H1 (cell line): Measurements from ENCODE around the gene CDK5RAP2. TPM values are rescaled to one million over a fixed set of nuclear protein-coding genes. Genes with fewer than 3 reads are reported as not detected.

Source experiments
- CTCF ChIA-PET: fragments of 300-600 bp; sonication (Branson Sonifier 250); formaldehyde crosslinking; loops from one replicate; lab custom pipeline; 2021; ENCODE audit not compliant: partially characterized antibody; lab: Charles Lee
- POLR2A ChIA-PET: fragments of 300-600 bp; sonication (Branson Sonifier 250); formaldehyde crosslinking; loops from one replicate; lab custom pipeline; 2021; ENCODE audit warnings: inconsistent platforms; ENCODE audit not compliant: partially characterized antibody; lab: Charles Lee
- DNase-seq, 2 experiments: peaks; one replicate each; pipeline versions ENCODE4 v3.0.0 to v3.0.0-alpha.2; 2010 to 2022; ENCODE audit warnings: low spot score in 2 of 2, low read depth in 1 of 2, mixed read lengths in 1 of 2
- FAIRE-seq: peaks from 2 replicates; lab custom pipeline; 2011; peaks lifted over from hg19 to GRCh38; lab: Jason Lieb, UNC
- H2AFZ ChIP-seq: 2 replicates; pipeline ENCODE4 v1.8.1; 2012; ENCODE audit warnings: low read length, inconsistent platforms
- H2AK5ac ChIP-seq: 2 replicates; pipeline ENCODE4 v1.6.1; 2013; ENCODE audit warnings: low read depth, low read length
- H2BK120ac ChIP-seq: replicated peaks from 2 replicates; pipeline ENCODE3; 2013; ENCODE audit warnings: low read depth, low read length, inconsistent platforms
- H2BK12ac ChIP-seq: 2 replicates; pipeline ENCODE4 v1.6.1; 2013; ENCODE audit warnings: low read depth, low read length
- H2BK15ac ChIP-seq: 2 replicates; pipeline ENCODE4 v1.6.1; 2013; ENCODE audit warnings: low read length
- H2BK20ac ChIP-seq: 2 replicates; pipeline ENCODE4 v1.6.1; 2013; ENCODE audit warnings: low read length
- H2BK5ac ChIP-seq: 2 replicates; pipeline ENCODE4 v1.6.1; 2013; ENCODE audit warnings: low read depth, low read length
- H3K14ac ChIP-seq: 2 replicates; pipeline ENCODE4 v1.6.1; 2013; ENCODE audit warnings: inconsistent platforms; ENCODE audit not compliant: insufficient read length
- H3K18ac ChIP-seq: 2 replicates; pipeline ENCODE4 v1.6.1; 2013; ENCODE audit warnings: low read length; ENCODE audit errors: extremely low read depth
- H3K23ac ChIP-seq: 2 replicates; pipeline ENCODE4 v1.6.1; 2013; ENCODE audit warnings: inconsistent platforms; ENCODE audit not compliant: insufficient read length
- H3K23me2 ChIP-seq: 2 replicates; pipeline ENCODE4 v1.6.1; 2013; ENCODE audit warnings: low read depth, low read length
- H3K27ac ChIP-seq: 2 replicates; pipeline ENCODE4 v1.6.1; 2011; ENCODE audit warnings: low read depth, low read length, inconsistent platforms
- H3K27me3 ChIP-seq, 4 experiments: replicated peaks in 1 of 4; 1 replicate in 1 of 4; 2 replicates in 3 of 4; pipeline versions ENCODE4 v1.6.1 to v1.8.1; 2011 to 2013; ENCODE audit warnings: low read length in 3 of 4, mild to moderate bottlenecking in 3 of 4, inconsistent platforms in 2 of 4, mixed read lengths in 2 of 4, moderate library complexity in 1 of 4; ENCODE audit not compliant: control insufficient read depth in 3 of 4, insufficient read depth in 3 of 4; ENCODE audit errors: extremely low read depth in 1 of 4
- H3K36me3 ChIP-seq, 4 experiments: 2 replicates each; pipeline versions ENCODE4 v1.6.1 to v1.8.1; 2011 to 2013; ENCODE audit warnings: mild to moderate bottlenecking in 4 of 4, low read length in 3 of 4, moderate library complexity in 2 of 4, control low read depth in 1 of 4, inconsistent platforms in 1 of 4; ENCODE audit not compliant: insufficient read depth in 4 of 4, control insufficient read depth in 2 of 4
- H3K4ac ChIP-seq: replicated peaks from 2 replicates; pipeline ENCODE3; 2013; ENCODE audit warnings: low read length, low read depth, mixed read lengths, inconsistent platforms; ENCODE audit not compliant: insufficient read length
- H3K4me1 ChIP-seq, 4 experiments: replicated peaks in 1 of 4; 1 replicate in 1 of 4; 2 replicates in 3 of 4; pipeline versions ENCODE4 v1.6.1 to v1.8.1; 2011 to 2013; ENCODE audit warnings: low read length in 3 of 4, inconsistent platforms in 2 of 4, mixed read lengths in 1 of 4; ENCODE audit not compliant: insufficient read depth in 4 of 4, control insufficient read depth in 3 of 4
- H3K4me2 ChIP-seq, 2 experiments: 2 replicates each; pipeline versions ENCODE4 v1.6.1 to v1.8.1; 2011 to 2013; ENCODE audit warnings: low read depth in 2 of 2, low read length in 2 of 2, control low read depth in 1 of 2, inconsistent platforms in 1 of 2, mild to moderate bottlenecking in 1 of 2; ENCODE audit not compliant: insufficient read depth in 1 of 2
- H3K4me3 ChIP-seq, 4 experiments: fragments of 200-600, 300-600 bp in 1 of 4; sonication (generic), shearing (Covaris generic), sonication (Bioruptor Twin) in 1 of 4; 2 replicates each; pipeline versions ENCODE4 v1.5.1 to v1.8.1; 2011 to 2016; ENCODE audit warnings: low read length in 4 of 4, low read depth in 3 of 4, control low read depth in 2 of 4, inconsistent platforms in 2 of 4, mild to moderate bottlenecking in 2 of 4, mixed read lengths in 1 of 4, moderate library complexity in 1 of 4; ENCODE audit not compliant: insufficient read depth in 2 of 4; ENCODE audit errors: extremely low read depth in 1 of 4
- H3K56ac ChIP-seq: replicated peaks from 2 replicates; pipeline ENCODE3; 2013; ENCODE audit warnings: low read depth, mild to moderate bottlenecking, mixed read lengths, low read length, inconsistent platforms; ENCODE audit not compliant: insufficient read length
- H3K79me1 ChIP-seq: 2 replicates; pipeline ENCODE4 v1.6.1; 2013; ENCODE audit warnings: low read depth, low read length, control low read depth
- H3K79me2 ChIP-seq, 2 experiments: 2 replicates each; pipeline versions ENCODE4 v1.6.1 to v1.8.1; 2012 to 2013; ENCODE audit warnings: low read length in 2 of 2, mild to moderate bottlenecking in 2 of 2, inconsistent platforms in 1 of 2; ENCODE audit not compliant: insufficient read depth in 2 of 2, control insufficient read depth in 1 of 2
- H3K9ac ChIP-seq, 4 experiments: replicated peaks in 1 of 4; 1 replicate in 1 of 4; 2 replicates in 3 of 4; pipeline versions ENCODE4 v1.6.1 to v1.8.1; 2011 to 2013; ENCODE audit warnings: low read depth in 3 of 4, low read length in 3 of 4, control low read depth in 2 of 4, mild to moderate bottlenecking in 2 of 4, moderate library complexity in 2 of 4, inconsistent platforms in 1 of 4; ENCODE audit errors: extremely low read depth in 1 of 4
- H3K9me3 ChIP-seq, 2 experiments: 2 replicates each; pipeline versions ENCODE4 v1.6.1 to v1.8.1; 2012 to 2013; ENCODE audit warnings: mild to moderate bottlenecking in 2 of 2, moderate library complexity in 2 of 2, control low read depth in 1 of 2, inconsistent platforms in 1 of 2, low read depth in 1 of 2, low read length in 1 of 2, mixed read lengths in 1 of 2; ENCODE audit not compliant: insufficient read depth in 2 of 2
- H4K20me1 ChIP-seq, 2 experiments: replicated peaks in 1 of 2; 2 replicates each; pipeline versions ENCODE3 to v1.8.1; 2011 to 2013; ENCODE audit warnings: inconsistent platforms in 2 of 2, low read length in 2 of 2, mild to moderate bottlenecking in 1 of 2; ENCODE audit not compliant: insufficient read depth in 2 of 2, control insufficient read depth in 1 of 2
- H4K5ac ChIP-seq: 2 replicates; pipeline ENCODE4 v1.6.1; 2013; ENCODE audit warnings: low read length, low read depth, mixed read lengths, inconsistent platforms; ENCODE audit not compliant: insufficient read length
- H4K8ac ChIP-seq: 2 replicates; pipeline ENCODE4 v1.8.0; 2013; ENCODE audit warnings: mild to moderate bottlenecking, moderate library complexity, low read length, inconsistent platforms; ENCODE audit not compliant: insufficient read depth; ENCODE audit errors: extremely low read depth
- H4K91ac ChIP-seq: replicated peaks from 2 replicates; pipeline ENCODE3; 2013; ENCODE audit warnings: low read length, mixed read lengths, inconsistent platforms; ENCODE audit not compliant: insufficient read length
- BRCA1 ChIP-seq: IDR thresholded peaks from 2 replicates; pipeline ENCODE4 v1.6.1; 2012; ENCODE audit warnings: low read depth, low read length, improper control_type of control experiment
- CBX5 ChIP-seq: fragments of 300-800, 300-1000 bp; sonication (generic); IDR thresholded peaks from 2 replicates; pipeline ENCODE4 v1.7.1; 2016; ENCODE audit warnings: antibody characterized with exemption, low read length, low read depth
- CHD2 ChIP-seq: IDR thresholded peaks from 2 replicates; pipeline ENCODE4 v1.6.1; 2012; ENCODE audit warnings: low read length, improper control_type of control experiment
- CTCF ChIP-seq, 3 experiments: IDR thresholded peaks; 1 replicate in 2 of 3; 2 replicates in 1 of 3; pipeline versions ENCODE4 v1.5.1 to v1.6.1; 2011; ENCODE audit warnings: low read length in 3 of 3, mild to moderate bottlenecking in 3 of 3, inconsistent platforms in 2 of 3, low read depth in 1 of 3, moderate library complexity in 1 of 3; ENCODE audit not compliant: insufficient read depth in 1 of 3; ENCODE audit errors: control extremely low read depth in 1 of 3
- SIRT6 ChIP-seq: IDR thresholded peaks from one replicate; pipeline ENCODE4 v1.7.1; 2012; ENCODE audit warnings: low read length, inconsistent platforms
- WGBS, 2 experiments: shearing (Covaris generic) in 1 of 2; methylation state at CpG; one replicate each; pipeline versions ENCODE4 v1.1.6 to v1.1.7; 2013 to 2015; ENCODE audit warnings: low lambda C conversion rate in 2 of 2, mixed read lengths in 2 of 2, inconsistent platforms in 1 of 2, low coverage in 1 of 2, missing lambda C conversion rate in 1 of 2; ENCODE audit not compliant: insufficient replicate concordance in 2 of 2, insufficient coverage in 1 of 2, insufficient read length in 1 of 2; ENCODE audit errors: extremely low coverage in 1 of 2, missing lambda C conversion rate in 1 of 2; 5-methylcytosine and 5-hydroxymethylcytosine counted together
- polyA plus RNA-seq, 7 experiments: library from polyadenylated mRNA; depleted of rRNA in 3 of 7; stranded (reverse) in 5 of 7; unstranded in 2 of 7; fragments of >200 nt in 5 of 7; fragments of 200-250 nt in 2 of 7; gene quantifications; 1 replicate in 5 of 7; 2 replicates in 1 of 7; 4 replicates in 1 of 7; pipeline versions ENCODE4 v1.2.1 to v1.2.3, GENCODE V29; 2011 to 2013; ENCODE audit warnings: missing spikeins in 2 of 7, mixed read lengths in 2 of 7
- total RNA-seq: library from RNA; stranded (reverse); fragmentation: NEBNext Ultra II Directional; extraction: Animal tissue kit (Norgen Biotek cat#: 25700); gene quantifications from 2 replicates; pipeline ENCODE4 v1.2.1, GENCODE V29; 2021

CDK5RAP2 gene
- total and polyA plus RNA-seq, 2 of the 8 experiments (the other 6 are each of a cell fraction or from before 2014, with no cell fraction given): 19.8 to 49.4 TPM

- Histone ChIP-seq H4K8ac (no peak overlapping the region), H2BK120ac (no peak overlapping the region), H3K27me3 (no peaks in the 10 kb centered on the region), H2BK5ac (no peak overlapping the region), H4K91ac (no peak overlapping the region), H2AK5ac (no peak overlapping the region), H3K27ac (no peak overlapping the region), H3K79me2 (no peaks in the 10 kb centered on the region; a peak in 1 of 4 replicates), H4K20me1 (peaks cover 0 to 2% of the 10 kb centered on the region in 2 experiments), H3K4me3 (no peak overlapping the region), H3K14ac (no peak overlapping the region), H3K18ac (no peak overlapping the region), H3K9me3 (no peaks in the 10 kb centered on the region), H3K23ac (no peak overlapping the region), H2BK20ac (no peak overlapping the region), H2BK12ac (no peak overlapping the region), H3K4me1 (peaks cover 0 to 5% (median 0%) of the 10 kb centered on the region in 4 experiments; a peak in 2 of 7 replicates), H3K9ac (no peak overlapping the region), H3K79me1 (no peaks in the 10 kb centered on the region; the same call in 1 of the 2 replicates), H4K5ac (no peak overlapping the region), H3K4ac (no peak overlapping the region), H3K36me3 (peaks cover 0 to 13% (median 8%) of the 10 kb centered on the region in 4 experiments; a peak in 5 of 8 replicates), H3K23me2 (no peaks in the 10 kb centered on the region), H3K56ac (no peak overlapping the region), H2AFZ (no peak overlapping the region), H3K4me2 (no peak overlapping the region)
- ChIA-PET CTCF (interaction anchor here (1.1 to 5.0 kb wide), 4 partner anchors 11 to 25 kb away, joined by 3 to 25 read pairs (median 4); no protein-coding TSS in a partner anchor), POLR2A (no interaction called here)
- 95% methylated on average over 3 of the region's 3 CpGs; no CpG with 5 or more reads in 1 of the 2 experiments for WGBS, 2 experiments
- FAIRE-seq (no peak), DNase-seq (no peak)
- no peak for TF ChIP-seq CBX5
- no peak for TF ChIP-seq BRCA1
- TF ChIP-seq CHD2: no peak
- no peak for TF ChIP-seq CTCF (IDR thresholded peaks at IDR 0.05; ENCODE audit: control extremely low read depth in 1 of 3, insufficient read depth in 1 of 3, low read depth in 1 of 3, low read length in 3 of 3)
- no peak for TF ChIP-seq SIRT6
- TF ChIP-seq, all 59 proteins: peak for 0
- no peak overlapping the region for H2BK15ac ChIP-seq
These were observed 127.3 kb downstream of the CDK5RAP2 start for GRCh38 chr9:120452631-120453030.
